ENCODE results near the gene FLNA.

FLNA gene

GRCh38 chrX:154372612-154373022 is 1.8 kb downstream of the FLNA start:
- no peak for DNase-seq

GRCh38 chrX:154371789-154372300 is 2.6 kb downstream of the FLNA start:
- no peak for DNase-seq

GRCh38 chrX:154371017-154371788 is 3.2 kb downstream of the FLNA start:
- peak; percentile 89 for DNase-seq

- no peak for DNase-seq
Observed at GRCh38 chrX:154370300-154371016, 4.0 kb downstream of the FLNA start.

GRCh38 chrX:154369449-154370299 is 4.8 kb downstream of the FLNA start:
- peak; percentile 46 for DNase-seq

GRCh38 chrX:154368630-154369448 is 5.6 kb downstream of the FLNA start:
- peak; percentile 63 for DNase-seq

GRCh38 chrX:154367474-154368308 is 6.7 kb downstream of the FLNA start:
- DNase-seq: no peak

GRCh38 chrX:154366666-154367055 is 7.8 kb downstream of the FLNA start:
- no peak for DNase-seq

GRCh38 chrX:154365997-154366665 is 8.3 kb downstream of the FLNA start:
- DNase-seq: no peak

- DNase-seq: no peak
Observed at GRCh38 chrX:154365052-154365600, 9.3 kb downstream of the FLNA start.

GRCh38 chrX:154363706-154364439 is 10.6 kb downstream of the FLNA start:
- no peak for DNase-seq

GRCh38 chrX:154362085-154362742 is 12.2 kb downstream of the FLNA start:
- DNase-seq: no peak

GRCh38 chrX:154360155-154360713 is 14.2 kb downstream of the FLNA start:
- DNase-seq: no peak

- DNase-seq: no peak
Observed at GRCh38 chrX:154359362-154360154, 14.9 kb downstream of the FLNA start.

GRCh38 chrX:154358829-154359228 is 15.6 kb downstream of the FLNA start:
- no peak for DNase-seq

- DNase-seq: no peak
Observed at GRCh38 chrX:154358011-154358410, 16.4 kb downstream of the FLNA start.

- no peak for DNase-seq
Observed at GRCh38 chrX:154357205-154357604, 17.2 kb downstream of the FLNA start.

- no peak for DNase-seq
Observed at GRCh38 chrX:154356596-154356995, 17.8 kb downstream of the FLNA start.

Measured in effector CD8-positive, alpha-beta T cell (primary cell).